Activated naive CD8-positive, alpha-beta T cell (primary cell): ENCODE data around the gene CDH23.

ENCODE experiments used
- H3K27ac Mint-ChIP-seq: one replicate; pipeline ENCODE4 v1.8.0; 2021; ENCODE audit warnings: mixed read lengths
- H3K27me3 Mint-ChIP-seq: one replicate; pipeline ENCODE4 v1.8.0; 2021; ENCODE audit warnings: mixed read lengths
- H3K36me3 Mint-ChIP-seq: one replicate; pipeline ENCODE4 v1.8.0; 2021; ENCODE audit warnings: mixed read lengths
- H3K4me1 Mint-ChIP-seq: one replicate; pipeline ENCODE4 v1.8.0; 2021; ENCODE audit warnings: low read depth, mixed read lengths
- H3K4me3 Mint-ChIP-seq: one replicate; pipeline ENCODE4 v1.8.0; 2021; ENCODE audit warnings: mild to moderate bottlenecking, mixed read lengths
- H3K9me3 Mint-ChIP-seq: one replicate; pipeline ENCODE4 v1.8.0; 2021; ENCODE audit warnings: low read depth, mixed read lengths

Gene CDH23

GRCh38 chr10:71658467-71658745 lies 261.7 kb downstream of the CDH23 start:
- Mint-ChIP-seq H3K36me3 (no peaks in the 10 kb centered on the region), H3K27ac (no peak overlapping the region), H3K27me3 (no peaks in the 10 kb centered on the region), H3K4me3 (no peak overlapping the region), H3K4me1 (no peaks in the 10 kb centered on the region), H3K9me3 (no peaks in the 10 kb centered on the region)

GRCh38 chr10:71659111-71659634 lies 262.5 kb downstream of the CDH23 start:
- H3K4me1 Mint-ChIP-seq, result no peaks in the 10 kb centered on the region
- H3K27ac Mint-ChIP-seq, result no peak overlapping the region
- no peaks in the 10 kb centered on the region for H3K36me3 Mint-ChIP-seq
- no peaks in the 10 kb centered on the region for H3K9me3 Mint-ChIP-seq
- H3K4me3 Mint-ChIP-seq, result no peak overlapping the region
- no peaks in the 10 kb centered on the region for H3K27me3 Mint-ChIP-seq

GRCh38 chr10:71659737-71660136 lies 263.0 kb downstream of the CDH23 start:
- Mint-ChIP-seq H3K4me1 (no peaks in the 10 kb centered on the region), H3K9me3 (no peaks in the 10 kb centered on the region), H3K27ac (no peak overlapping the region), H3K36me3 (no peaks in the 10 kb centered on the region), H3K27me3 (no peaks in the 10 kb centered on the region), H3K4me3 (no peak overlapping the region)

- no peaks in the 10 kb centered on the region for H3K9me3 Mint-ChIP-seq
- H3K4me1 Mint-ChIP-seq, result no peaks in the 10 kb centered on the region
- H3K36me3 Mint-ChIP-seq, result no peaks in the 10 kb centered on the region
- no peak overlapping the region for H3K27ac Mint-ChIP-seq
- no peaks in the 10 kb centered on the region for H3K27me3 Mint-ChIP-seq
- H3K4me3 Mint-ChIP-seq, result no peak overlapping the region
Measured at GRCh38 chr10:71660313-71660712, 263.6 kb downstream of the CDH23 start.

GRCh38 chr10:71661060-71661622 lies 264.4 kb downstream of the CDH23 start:
- Mint-ChIP-seq H3K4me1 (peaks cover 2% of the 10 kb centered on the region), H3K27me3 (no peaks in the 10 kb centered on the region), H3K9me3 (no peaks in the 10 kb centered on the region), H3K36me3 (no peaks in the 10 kb centered on the region), H3K27ac (no peak overlapping the region), H3K4me3 (no peak overlapping the region)

GRCh38 chr10:71661779-71662336 lies 265.1 kb downstream of the CDH23 start:
- no peaks in the 10 kb centered on the region for H3K9me3 Mint-ChIP-seq
- H3K4me1 Mint-ChIP-seq, result peaks cover 4% of the 10 kb centered on the region
- no peaks in the 10 kb centered on the region for H3K27me3 Mint-ChIP-seq
- no peak overlapping the region for H3K4me3 Mint-ChIP-seq
- H3K27ac Mint-ChIP-seq, result no peak overlapping the region
- H3K36me3 Mint-ChIP-seq, result no peaks in the 10 kb centered on the region

GRCh38 chr10:71663311-71663710 lies 266.6 kb downstream of the CDH23 start:
- Mint-ChIP-seq H3K36me3 (no peaks in the 10 kb centered on the region), H3K27ac (no peak overlapping the region), H3K4me3 (no peak overlapping the region), H3K27me3 (no peaks in the 10 kb centered on the region), H3K4me1 (peaks cover 16% of the 10 kb centered on the region), H3K9me3 (no peaks in the 10 kb centered on the region)

- no peak overlapping the region for H3K4me3 Mint-ChIP-seq
- no peak overlapping the region for H3K27ac Mint-ChIP-seq
- H3K4me1 Mint-ChIP-seq, result peaks cover 18% of the 10 kb centered on the region
- no peaks in the 10 kb centered on the region for H3K9me3 Mint-ChIP-seq
- no peaks in the 10 kb centered on the region for H3K27me3 Mint-ChIP-seq
- no peaks in the 10 kb centered on the region for H3K36me3 Mint-ChIP-seq
Measured at GRCh38 chr10:71664585-71664984, 267.9 kb downstream of the CDH23 start.

GRCh38 chr10:71665456-71665855 lies 268.7 kb downstream of the CDH23 start:
- Mint-ChIP-seq H3K36me3 (no peaks in the 10 kb centered on the region), H3K27ac (no peak overlapping the region), H3K4me1 (peaks cover 18% of the 10 kb centered on the region), H3K27me3 (no peaks in the 10 kb centered on the region), H3K4me3 (no peak overlapping the region), H3K9me3 (no peaks in the 10 kb centered on the region)

GRCh38 chr10:71666639-71667386 lies 270.1 kb downstream of the CDH23 start:
- Mint-ChIP-seq H3K36me3 (no peaks in the 10 kb centered on the region), H3K4me1 (peaks cover 18% of the 10 kb centered on the region), H3K9me3 (no peaks in the 10 kb centered on the region), H3K4me3 (no peak overlapping the region), H3K27ac (peak overlapping the region; percentile 10), H3K27me3 (no peaks in the 10 kb centered on the region)

GRCh38 chr10:71667387-71667752 lies 270.6 kb downstream of the CDH23 start:
- Mint-ChIP-seq H3K36me3 (no peaks in the 10 kb centered on the region), H3K27ac (peak overlapping the region; percentile 35), H3K27me3 (no peaks in the 10 kb centered on the region), H3K9me3 (no peaks in the 10 kb centered on the region), H3K4me1 (peaks cover 18% of the 10 kb centered on the region), H3K4me3 (peak overlapping the region; percentile 25)

GRCh38 chr10:71671994-71672946 lies 275.6 kb downstream of the CDH23 start:
- Mint-ChIP-seq H3K9me3 (no peaks in the 10 kb centered on the region), H3K27ac (no peak overlapping the region), H3K27me3 (no peaks in the 10 kb centered on the region), H3K36me3 (no peaks in the 10 kb centered on the region), H3K4me1 (peaks cover 10% of the 10 kb centered on the region), H3K4me3 (no peak overlapping the region)

- Mint-ChIP-seq H3K36me3 (no peaks in the 10 kb centered on the region), H3K27me3 (no peaks in the 10 kb centered on the region), H3K4me1 (no peaks in the 10 kb centered on the region), H3K4me3 (no peak overlapping the region), H3K9me3 (no peaks in the 10 kb centered on the region), H3K27ac (no peak overlapping the region)
Measured at GRCh38 chr10:71675295-71675970, 278.7 kb downstream of the CDH23 start.

GRCh38 chr10:71677261-71677660 lies 280.5 kb downstream of the CDH23 start:
- Mint-ChIP-seq H3K27me3 (no peaks in the 10 kb centered on the region), H3K4me1 (no peaks in the 10 kb centered on the region), H3K36me3 (no peaks in the 10 kb centered on the region), H3K4me3 (no peak overlapping the region), H3K9me3 (no peaks in the 10 kb centered on the region), H3K27ac (no peak overlapping the region)
